GDM1 (cell line): ENCODE measurements around the gene STXBP4.

ENCODE experiments used
- DNase-seq: peaks from one replicate; lab custom pipeline; 2025; lab: John Stamatoyannopoulos, UW

STXBP4 gene

GRCh38 chr17:55122114-55122513, 153.5 kb downstream of the STXBP4 start:
- DNase-seq: no peak

GRCh38 chr17:55124730-55125360, 156.3 kb downstream of the STXBP4 start:
- no peak for DNase-seq

GRCh38 chr17:55133583-55133982, 165.0 kb downstream of the STXBP4 start:
- DNase-seq: no peak

- DNase-seq: no peak
These were observed 166.1 kb downstream of the STXBP4 start for GRCh38 chr17:55134486-55135157.

GRCh38 chr17:55140809-55141208, 172.2 kb downstream of the STXBP4 start:
- DNase-seq: no peak

GRCh38 chr17:55144518-55144917, 176.0 kb downstream of the STXBP4 start:
- no peak for DNase-seq

- no peak for DNase-seq
These were observed 180.9 kb downstream of the STXBP4 start for GRCh38 chr17:55149485-55149884.

GRCh38 chr17:55152236-55152635, 183.7 kb downstream of the STXBP4 start:
- DNase-seq: no peak

- no peak for DNase-seq
These were observed 185.5 kb downstream of the STXBP4 start for GRCh38 chr17:55154101-55154500.

- DNase-seq: no peak
These were observed 187.4 kb downstream of the STXBP4 start for GRCh38 chr17:55155856-55156560.

- DNase-seq: no peak
These were observed 188.6 kb downstream of the STXBP4 start for GRCh38 chr17:55157165-55157564.

- DNase-seq: no peak
These were observed 189.9 kb downstream of the STXBP4 start for GRCh38 chr17:55158439-55158838.

GRCh38 chr17:55159251-55159650, 190.7 kb downstream of the STXBP4 start:
- no peak for DNase-seq

GRCh38 chr17:55160501-55160900, 191.9 kb downstream of the STXBP4 start:
- no peak for DNase-seq

- DNase-seq: no peak
These were observed 193.5 kb downstream of the STXBP4 start for GRCh38 chr17:55161935-55162555.

GRCh38 chr17:55162556-55162946, 194.0 kb downstream of the STXBP4 start:
- no peak for DNase-seq

GRCh38 chr17:55163408-55163807, 194.8 kb downstream of the STXBP4 start:
- DNase-seq: no peak

GRCh38 chr17:55166506-55166905, 197.9 kb downstream of the STXBP4 start:
- DNase-seq: no peak

GRCh38 chr17:55167024-55167725, 198.6 kb downstream of the STXBP4 start:
- DNase-seq: no peak

GRCh38 chr17:55168958-55169687, 200.6 kb downstream of the STXBP4 start:
- no peak for DNase-seq

- no peak for DNase-seq
These were observed 203.2 kb downstream of the STXBP4 start for GRCh38 chr17:55171634-55172328.
